ENCODE results near the gene KCNH5. TPM values are rescaled to one million over a fixed set of nuclear protein-coding genes. Genes with fewer than 3 reads are reported as not detected.

KCNH5 gene
- total RNA-seq, 4 donors from 2014 or later, result not detected

DNA sequence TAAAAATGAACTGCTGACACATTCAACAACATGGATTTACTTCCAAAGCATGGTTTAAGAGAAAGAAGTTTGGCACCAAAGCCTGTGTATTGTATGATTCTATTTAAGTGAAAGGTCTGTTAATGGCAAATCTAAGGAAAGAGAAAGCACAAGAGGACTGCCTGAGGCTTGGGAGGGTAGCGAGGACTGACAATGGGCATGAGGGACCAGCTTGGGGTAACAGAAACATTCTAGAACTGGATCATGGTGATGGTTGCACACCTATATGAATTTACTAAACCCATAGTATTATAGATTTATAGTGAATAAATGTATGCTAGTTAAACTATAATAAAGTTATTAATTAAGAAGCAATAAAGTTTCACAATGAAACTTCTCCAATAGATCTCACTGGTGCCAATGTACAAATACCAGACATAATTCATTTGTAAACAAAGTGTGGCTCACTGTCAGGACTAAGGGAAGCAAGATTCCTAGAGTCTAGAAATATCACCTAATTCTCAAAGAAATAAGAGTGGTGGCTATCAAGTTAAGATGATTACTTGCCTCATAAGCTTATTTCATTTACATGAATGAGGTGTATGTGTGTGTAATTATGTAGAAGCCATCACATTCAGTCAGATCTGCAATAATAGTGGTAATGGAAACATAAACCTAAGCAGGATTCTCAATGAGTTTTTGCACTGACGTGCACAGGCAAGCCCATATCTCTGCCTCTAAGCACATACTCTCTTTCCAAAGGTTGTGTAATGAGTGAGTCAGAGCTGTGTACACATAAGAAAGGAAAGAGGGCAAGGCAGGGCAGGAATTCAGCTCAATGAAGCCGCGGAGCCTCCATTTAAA lies 353.4 kb downstream of the KCNH5 start:
- no peak overlapping the region for H3K27ac ChIP-seq
- no peaks in the 10 kb centered on the region for H3K9me3 ChIP-seq
- no peak overlapping the region for H3K4me3 ChIP-seq
- in situ Hi-C loops (cut with MboI; ENCODE audit: low sequenced_read_pairs in 4 of 4) (no loop called here), intact Hi-C loops (cut with DNase I; ENCODE audit: low total_unique reads) (no loop called here)
- H3K36me3 ChIP-seq, result no peaks in the 10 kb centered on the region
- TF ChIP-seq, protein P1, sequence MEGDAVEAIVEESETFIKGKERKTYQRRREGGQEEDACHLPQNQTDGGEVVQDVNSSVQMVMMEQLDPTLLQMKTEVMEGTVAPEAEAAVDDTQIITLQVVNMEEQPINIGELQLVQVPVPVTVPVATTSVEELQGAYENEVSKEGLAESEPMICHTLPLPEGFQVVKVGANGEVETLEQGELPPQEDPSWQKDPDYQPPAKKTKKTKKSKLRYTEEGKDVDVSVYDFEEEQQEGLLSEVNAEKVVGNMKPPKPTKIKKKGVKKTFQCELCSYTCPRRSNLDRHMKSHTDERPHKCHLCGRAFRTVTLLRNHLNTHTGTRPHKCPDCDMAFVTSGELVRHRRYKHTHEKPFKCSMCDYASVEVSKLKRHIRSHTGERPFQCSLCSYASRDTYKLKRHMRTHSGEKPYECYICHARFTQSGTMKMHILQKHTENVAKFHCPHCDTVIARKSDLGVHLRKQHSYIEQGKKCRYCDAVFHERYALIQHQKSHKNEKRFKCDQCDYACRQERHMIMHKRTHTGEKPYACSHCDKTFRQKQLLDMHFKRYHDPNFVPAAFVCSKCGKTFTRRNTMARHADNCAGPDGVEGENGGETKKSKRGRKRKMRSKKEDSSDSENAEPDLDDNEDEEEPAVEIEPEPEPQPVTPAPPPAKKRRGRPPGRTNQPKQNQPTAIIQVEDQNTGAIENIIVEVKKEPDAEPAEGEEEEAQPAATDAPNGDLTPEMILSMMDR (IDR thresholded peaks at IDR 0.05 in 4 of 5, conservative IDR thresholded peaks at IDR 0.05 in 1 of 5), result no peak
- TF ChIP-seq POLR2A (IDR thresholded peaks at IDR 0.05), result no peak
- no peaks in the 10 kb centered on the region for H3K4me1 ChIP-seq
- H3K27me3 ChIP-seq, result no peaks in the 10 kb centered on the region
- ATAC-seq (peak; percentile 50 to 92), DNase-seq (no peak)

DNA sequence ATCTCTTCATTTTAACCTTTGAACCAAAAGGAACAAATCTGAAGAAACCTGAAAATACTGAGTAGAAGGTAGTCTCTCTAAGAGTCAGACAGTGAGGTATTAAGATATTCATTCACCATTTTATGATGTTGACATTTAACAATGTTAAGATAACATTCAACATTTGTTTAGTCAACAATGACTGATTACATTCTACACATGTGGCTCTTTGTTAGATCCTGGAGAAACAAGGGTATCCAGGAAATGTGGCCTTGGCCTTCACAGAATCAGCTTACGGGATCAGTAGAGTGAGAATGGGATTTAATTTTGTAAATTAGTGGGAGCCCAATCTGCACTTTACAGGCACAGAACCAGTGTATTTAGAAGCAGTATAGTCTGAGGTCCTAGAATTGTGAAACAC lies 355.5 kb downstream of the KCNH5 start:
- H3K4me3 ChIP-seq, result no peak overlapping the region
- no peaks in the 10 kb centered on the region for H3K4me1 ChIP-seq
- no peaks in the 10 kb centered on the region for H3K27me3 ChIP-seq
- H3K27ac ChIP-seq, result no peak overlapping the region
- H3K9me3 ChIP-seq, result no peaks in the 10 kb centered on the region
- DNase-seq, result no peak
- in situ Hi-C loops (cut with MboI; ENCODE audit: low sequenced_read_pairs in 4 of 4), result no loop called here
- H3K36me3 ChIP-seq, result no peaks in the 10 kb centered on the region
- TF ChIP-seq POLR2A (IDR thresholded peaks at IDR 0.05), result no peak
- TF ChIP-seq, protein P1 (IDR thresholded peaks at IDR 0.05 in 4 of 5, conservative IDR thresholded peaks at IDR 0.05 in 1 of 5), result no peak
- ATAC-seq, result no peak
- intact Hi-C loops (cut with DNase I; ENCODE audit: low total_unique reads), result no loop called here

DNA sequence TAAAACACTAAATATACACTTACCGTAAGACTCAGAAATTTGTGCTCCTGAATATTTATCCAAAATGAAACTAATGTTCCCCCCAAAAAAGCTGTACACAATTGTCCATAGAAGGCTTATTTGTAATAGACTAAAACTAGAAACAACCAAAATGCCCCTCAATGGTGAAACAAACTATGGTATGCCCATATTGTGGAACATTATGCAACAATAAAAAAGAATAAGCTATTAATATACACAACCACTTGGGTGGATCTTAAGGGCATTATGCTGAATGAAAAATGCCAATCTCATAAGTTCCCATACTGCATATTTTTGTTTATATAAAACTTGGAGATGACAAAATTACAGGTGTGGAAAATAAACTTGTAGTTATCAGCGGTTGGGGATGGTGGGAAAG lies 357.4 kb downstream of the KCNH5 start:
- DNase-seq, result no peak
- intact Hi-C loops (cut with DNase I; ENCODE audit: low total_unique reads) (no loop called here), in situ Hi-C loops (cut with MboI; ENCODE audit: low sequenced_read_pairs in 4 of 4) (no loop called here)
- Histone ChIP-seq H3K27me3 (no peaks in the 10 kb centered on the region), H3K27ac (no peak overlapping the region), H3K36me3 (no peaks in the 10 kb centered on the region), H3K4me3 (no peak overlapping the region), H3K4me1 (no peaks in the 10 kb centered on the region), H3K9me3 (no peaks in the 10 kb centered on the region)
- ATAC-seq, result no peak
- TF ChIP-seq, protein P1 (IDR thresholded peaks at IDR 0.05 in 4 of 5, conservative IDR thresholded peaks at IDR 0.05 in 1 of 5), result no peak

DNA sequence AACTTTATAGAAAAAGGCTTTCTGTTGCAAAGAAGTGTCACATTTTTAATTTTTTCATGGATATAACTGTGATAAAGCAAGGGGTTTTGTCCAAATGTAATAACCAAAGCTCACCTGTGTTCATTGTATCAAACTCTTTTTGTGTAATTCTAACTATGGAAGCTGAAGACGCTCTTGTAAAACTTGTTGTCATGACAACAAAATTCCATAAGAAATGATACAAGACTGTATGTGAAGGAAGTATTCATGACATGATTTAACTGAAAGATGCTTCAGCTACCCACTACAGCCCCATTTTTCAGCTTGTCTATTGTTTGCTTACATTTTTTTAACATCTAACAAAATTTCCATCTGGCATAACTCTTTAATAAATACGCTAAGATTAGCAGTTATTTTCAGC lies 360.9 kb downstream of the KCNH5 start:
- intact Hi-C loops (cut with DNase I; ENCODE audit: low total_unique reads), result no loop called here
- Histone ChIP-seq H3K9me3 (no peaks in the 10 kb centered on the region), H3K27me3 (no peaks in the 10 kb centered on the region), H3K4me3 (no peak overlapping the region), H3K27ac (no peak overlapping the region), H3K4me1 (no peaks in the 10 kb centered on the region), H3K36me3 (no peaks in the 10 kb centered on the region)
- TF ChIP-seq, protein P1 (IDR thresholded peaks at IDR 0.05 in 4 of 5, conservative IDR thresholded peaks at IDR 0.05 in 1 of 5), result no peak
- no peak for TF ChIP-seq POLR2A (IDR thresholded peaks at IDR 0.05)
- in situ Hi-C loops (cut with MboI; ENCODE audit: low sequenced_read_pairs in 4 of 4), result no loop called here
- no peak for DNase-seq
- no peak for ATAC-seq

All from gastrocnemius medialis (tissue), 4 donors.